Measurements from ENCODE around the gene KCNH1.

GRCh38 chr1:211099393-211099792 is 34.6 kb downstream of the KCNH1 start:
- no peak for TF ChIP-seq CTCF (conservative IDR thresholded peaks at IDR 0.05)
- TF ChIP-seq ZFX (IDR thresholded peaks at IDR 0.05), result no peak
